ENCODE data around the gene CBX7.

Gene CBX7

DNA sequence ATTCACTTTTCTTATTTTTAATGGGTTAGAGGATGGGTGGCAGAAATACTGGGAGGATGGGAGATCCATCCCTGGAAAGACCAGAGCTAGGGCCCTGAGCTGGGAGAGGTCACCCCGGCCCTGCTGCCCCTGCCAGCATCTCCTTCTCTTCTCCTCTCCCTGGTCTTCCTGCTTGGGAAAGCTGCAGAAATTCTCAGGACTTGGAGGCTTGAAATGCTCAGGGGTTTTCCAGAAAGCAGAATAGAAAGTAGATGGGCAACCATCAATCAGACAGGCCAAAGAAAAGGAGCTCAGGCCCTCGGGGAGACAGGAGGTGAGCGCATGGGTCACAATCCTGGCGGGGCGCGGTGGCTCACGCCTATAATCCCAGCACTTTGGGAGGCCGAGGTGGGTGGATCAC lies 53.9 kb downstream of the CBX7 start:
- H3K4me3 ChIP-seq (ENCODE audit: control insufficient read depth, low read depth, low read length), result no peak overlapping the region
- no peak for DNase-seq (ENCODE audit: low read depth)

DNA sequence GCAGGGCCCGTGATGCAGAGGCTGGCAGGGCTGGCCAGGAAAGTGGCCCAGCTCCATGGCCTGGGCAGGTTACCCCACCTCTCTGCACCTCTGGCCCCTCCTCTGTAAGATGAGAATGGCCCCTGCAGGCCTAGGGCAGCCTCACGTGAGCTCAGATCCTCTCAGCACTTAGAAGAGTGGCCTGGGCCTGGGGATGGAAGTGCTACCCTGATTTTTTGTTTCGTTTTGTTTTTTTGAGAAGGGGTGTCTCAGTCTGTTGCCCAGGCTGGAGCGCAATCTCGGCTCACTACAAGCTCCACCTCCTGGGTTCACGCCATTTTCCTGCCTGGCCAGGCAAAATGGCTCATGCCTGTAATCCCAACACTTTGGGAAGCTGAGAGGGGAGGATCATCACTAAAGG lies 54.5 kb downstream of the CBX7 start:
- H3K4me3 ChIP-seq (ENCODE audit: control insufficient read depth, low read depth, low read length), result no peak overlapping the region
- DNase-seq (ENCODE audit: low read depth), result no peak
- TF ChIP-seq, protein P1, sequence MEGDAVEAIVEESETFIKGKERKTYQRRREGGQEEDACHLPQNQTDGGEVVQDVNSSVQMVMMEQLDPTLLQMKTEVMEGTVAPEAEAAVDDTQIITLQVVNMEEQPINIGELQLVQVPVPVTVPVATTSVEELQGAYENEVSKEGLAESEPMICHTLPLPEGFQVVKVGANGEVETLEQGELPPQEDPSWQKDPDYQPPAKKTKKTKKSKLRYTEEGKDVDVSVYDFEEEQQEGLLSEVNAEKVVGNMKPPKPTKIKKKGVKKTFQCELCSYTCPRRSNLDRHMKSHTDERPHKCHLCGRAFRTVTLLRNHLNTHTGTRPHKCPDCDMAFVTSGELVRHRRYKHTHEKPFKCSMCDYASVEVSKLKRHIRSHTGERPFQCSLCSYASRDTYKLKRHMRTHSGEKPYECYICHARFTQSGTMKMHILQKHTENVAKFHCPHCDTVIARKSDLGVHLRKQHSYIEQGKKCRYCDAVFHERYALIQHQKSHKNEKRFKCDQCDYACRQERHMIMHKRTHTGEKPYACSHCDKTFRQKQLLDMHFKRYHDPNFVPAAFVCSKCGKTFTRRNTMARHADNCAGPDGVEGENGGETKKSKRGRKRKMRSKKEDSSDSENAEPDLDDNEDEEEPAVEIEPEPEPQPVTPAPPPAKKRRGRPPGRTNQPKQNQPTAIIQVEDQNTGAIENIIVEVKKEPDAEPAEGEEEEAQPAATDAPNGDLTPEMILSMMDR (IDR thresholded peaks at IDR 0.05; ENCODE audit: control insufficient read depth, insufficient read depth, low read depth, low read length, missing control alignments), result no peak

More for the DNA sequence above, 53.9 kb downstream of the CBX7 start:
- TF ChIP-seq, protein P1 (IDR thresholded peaks at IDR 0.05; ENCODE audit: control insufficient read depth, insufficient read depth, low read depth, low read length, missing control alignments), result no peak

DNA sequence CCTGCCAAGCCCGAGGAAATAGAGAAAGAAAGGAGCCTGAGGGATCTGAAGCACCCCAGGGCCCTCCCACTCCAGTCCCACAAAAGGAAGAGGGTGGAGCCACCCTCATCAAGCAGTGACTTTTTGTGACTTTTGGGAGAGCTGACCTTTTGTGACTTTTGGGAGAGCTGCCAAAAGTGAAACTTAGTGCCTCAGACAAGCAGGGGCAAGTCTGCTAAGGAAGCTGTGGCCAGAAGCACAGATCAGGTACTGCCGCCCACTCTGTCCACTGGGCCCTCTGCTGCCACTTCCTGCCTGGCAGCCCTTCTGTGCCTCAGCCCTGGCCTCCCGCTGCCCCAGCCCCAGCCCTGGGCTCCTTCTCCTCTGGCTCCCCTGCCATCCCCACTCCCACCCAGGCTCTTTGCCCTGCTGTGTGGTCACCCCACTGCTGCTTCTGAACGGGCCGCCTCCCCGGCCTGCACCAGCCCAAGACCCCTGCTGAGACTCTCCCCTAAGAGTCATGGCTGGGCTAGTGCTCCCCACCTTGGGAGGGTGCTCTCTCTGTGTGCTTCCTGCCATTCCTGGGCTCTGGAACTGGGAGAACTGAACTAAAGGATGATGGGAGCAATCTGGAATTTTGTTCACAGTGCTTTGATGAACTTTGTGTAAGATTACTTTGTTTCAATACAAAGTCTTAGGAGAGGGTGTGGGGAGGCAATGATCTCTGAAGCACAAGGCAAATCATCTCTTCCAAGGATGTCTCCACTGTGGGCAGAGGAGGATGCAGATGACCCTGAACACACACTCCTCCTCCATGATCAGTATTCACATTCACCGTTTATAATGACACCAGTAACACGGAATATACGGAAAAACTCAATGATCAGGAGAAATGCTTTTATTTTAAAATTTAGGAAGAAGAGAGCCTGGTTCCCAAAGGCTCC lies 55.1 kb downstream of the CBX7 start, which contains the start of gene APOBEC3H:
APOBEC3H (plus strand) TSS at position 147 of the 923 bp plus-strand sequence. CDS start 3,035 bp downstream, outside the sequence.
- no peak for DNase-seq (ENCODE audit: low read depth)
- no peak within 1 kb of the TSS for H3K4me3 ChIP-seq (ENCODE audit: control insufficient read depth, low read depth, low read length)
- TF ChIP-seq, protein P1 (IDR thresholded peaks at IDR 0.05; ENCODE audit: control insufficient read depth, insufficient read depth, low read depth, low read length, missing control alignments), result no peak

- DNase-seq (ENCODE audit: low read depth), result no peak
- no peak overlapping the region for H3K4me3 ChIP-seq (ENCODE audit: control insufficient read depth, low read depth, low read length)
- TF ChIP-seq, protein P1 (IDR thresholded peaks at IDR 0.05; ENCODE audit: control insufficient read depth, insufficient read depth, low read depth, low read length, missing control alignments), result no peak
These were observed 56.5 kb downstream of the CBX7 start for GRCh38 chr22:39095971-39096370.

DNA sequence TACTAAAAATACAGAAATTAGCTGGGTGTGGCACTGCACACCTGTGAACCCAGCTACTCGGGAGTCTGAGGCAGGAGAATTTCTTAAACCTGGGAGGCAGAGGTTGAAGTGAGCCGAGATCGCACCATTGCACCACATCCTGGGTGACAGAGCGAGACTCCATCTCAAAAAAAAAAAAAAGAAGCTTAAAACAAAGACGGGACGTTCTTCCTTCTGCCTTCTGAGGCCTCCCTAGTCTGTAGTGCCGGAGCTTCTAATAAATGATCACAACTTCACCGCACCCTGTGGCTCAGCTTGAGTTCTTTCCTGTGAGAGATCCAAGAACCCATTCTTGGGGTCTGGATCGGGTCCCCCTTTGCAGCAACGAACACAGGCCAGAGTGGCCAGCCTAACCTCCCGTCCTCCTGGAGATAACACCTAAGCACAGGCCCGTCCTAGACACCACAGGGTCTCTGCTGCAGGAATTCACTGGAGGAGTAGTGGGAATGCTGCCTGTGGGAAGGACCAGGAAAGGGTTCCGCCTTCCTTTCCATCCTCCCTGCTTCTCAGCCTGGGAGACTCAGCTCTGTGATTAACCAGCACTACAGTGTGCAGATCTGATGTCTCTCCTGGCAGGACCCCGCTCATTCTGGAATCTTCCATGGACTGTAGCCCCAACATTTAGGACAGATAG lies 57.6 kb downstream of the CBX7 start:
- DNase-seq (ENCODE audit: low read depth), result no peak
- TF ChIP-seq, protein P1 (IDR thresholded peaks at IDR 0.05; ENCODE audit: control insufficient read depth, insufficient read depth, low read depth, low read length, missing control alignments), result no peak
- H3K4me3 ChIP-seq (ENCODE audit: control insufficient read depth, low read depth, low read length), result no peak overlapping the region

DNA sequence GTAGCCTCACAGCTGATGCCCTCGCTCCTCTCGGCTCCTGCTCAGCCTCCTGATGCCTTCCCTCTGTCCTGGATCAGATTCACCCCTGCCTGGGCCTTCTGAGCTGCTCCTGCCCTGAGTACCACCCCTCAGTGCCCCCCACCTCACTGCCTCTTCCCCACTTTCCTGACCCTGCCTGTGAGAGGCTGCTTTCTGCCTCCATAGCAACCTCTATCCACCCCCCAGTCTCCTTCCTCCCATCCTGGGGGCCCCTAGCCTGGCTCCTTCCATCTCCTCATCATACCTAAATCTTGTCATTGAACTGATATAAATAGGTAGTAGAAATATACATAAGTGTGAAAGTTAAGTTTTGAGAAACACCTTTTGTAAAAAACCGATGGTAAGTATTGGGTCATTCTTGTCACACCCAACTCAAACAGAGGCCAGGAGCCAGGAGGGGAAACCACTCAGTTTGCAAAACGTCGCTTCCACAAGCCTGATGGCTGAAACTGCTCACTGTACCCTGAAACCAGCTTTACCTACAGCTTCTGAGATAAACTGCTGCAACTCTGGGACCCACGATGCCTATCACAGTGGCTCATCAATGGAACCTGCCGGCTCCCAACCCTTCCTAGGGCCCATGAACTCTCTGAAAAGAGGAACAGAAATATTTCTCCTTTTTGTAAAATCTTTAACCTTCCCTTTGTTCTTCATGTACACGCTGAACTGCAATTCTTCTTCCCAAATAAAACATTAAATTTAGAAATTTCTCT lies 60.2 kb downstream of the CBX7 start:
- no peak for DNase-seq (ENCODE audit: low read depth)
- no peak overlapping the region for H3K4me3 ChIP-seq (ENCODE audit: control insufficient read depth, low read depth, low read length)
- TF ChIP-seq, protein P1 (IDR thresholded peaks at IDR 0.05; ENCODE audit: control insufficient read depth, insufficient read depth, low read depth, low read length, missing control alignments), result no peak
